ENCODE measurements around the gene FSTL3.

Gene FSTL3

GRCh38 chr19:715347-715746 lies 39.2 kb downstream of the FSTL3 start:
- CTCF ChIA-PET = no interaction called here
- no peak overlapping the region for H3K27ac ChIP-seq
- TF ChIP-seq, protein P1, sequence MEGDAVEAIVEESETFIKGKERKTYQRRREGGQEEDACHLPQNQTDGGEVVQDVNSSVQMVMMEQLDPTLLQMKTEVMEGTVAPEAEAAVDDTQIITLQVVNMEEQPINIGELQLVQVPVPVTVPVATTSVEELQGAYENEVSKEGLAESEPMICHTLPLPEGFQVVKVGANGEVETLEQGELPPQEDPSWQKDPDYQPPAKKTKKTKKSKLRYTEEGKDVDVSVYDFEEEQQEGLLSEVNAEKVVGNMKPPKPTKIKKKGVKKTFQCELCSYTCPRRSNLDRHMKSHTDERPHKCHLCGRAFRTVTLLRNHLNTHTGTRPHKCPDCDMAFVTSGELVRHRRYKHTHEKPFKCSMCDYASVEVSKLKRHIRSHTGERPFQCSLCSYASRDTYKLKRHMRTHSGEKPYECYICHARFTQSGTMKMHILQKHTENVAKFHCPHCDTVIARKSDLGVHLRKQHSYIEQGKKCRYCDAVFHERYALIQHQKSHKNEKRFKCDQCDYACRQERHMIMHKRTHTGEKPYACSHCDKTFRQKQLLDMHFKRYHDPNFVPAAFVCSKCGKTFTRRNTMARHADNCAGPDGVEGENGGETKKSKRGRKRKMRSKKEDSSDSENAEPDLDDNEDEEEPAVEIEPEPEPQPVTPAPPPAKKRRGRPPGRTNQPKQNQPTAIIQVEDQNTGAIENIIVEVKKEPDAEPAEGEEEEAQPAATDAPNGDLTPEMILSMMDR (conservative IDR thresholded peaks at IDR 0.05; ENCODE audit: low read depth) = no peak
- POLR2A ChIA-PET (ENCODE audit: low non-redundant PET) = no interaction called here
- no peak for DNase-seq (ENCODE audit: low spot score)

DNA sequence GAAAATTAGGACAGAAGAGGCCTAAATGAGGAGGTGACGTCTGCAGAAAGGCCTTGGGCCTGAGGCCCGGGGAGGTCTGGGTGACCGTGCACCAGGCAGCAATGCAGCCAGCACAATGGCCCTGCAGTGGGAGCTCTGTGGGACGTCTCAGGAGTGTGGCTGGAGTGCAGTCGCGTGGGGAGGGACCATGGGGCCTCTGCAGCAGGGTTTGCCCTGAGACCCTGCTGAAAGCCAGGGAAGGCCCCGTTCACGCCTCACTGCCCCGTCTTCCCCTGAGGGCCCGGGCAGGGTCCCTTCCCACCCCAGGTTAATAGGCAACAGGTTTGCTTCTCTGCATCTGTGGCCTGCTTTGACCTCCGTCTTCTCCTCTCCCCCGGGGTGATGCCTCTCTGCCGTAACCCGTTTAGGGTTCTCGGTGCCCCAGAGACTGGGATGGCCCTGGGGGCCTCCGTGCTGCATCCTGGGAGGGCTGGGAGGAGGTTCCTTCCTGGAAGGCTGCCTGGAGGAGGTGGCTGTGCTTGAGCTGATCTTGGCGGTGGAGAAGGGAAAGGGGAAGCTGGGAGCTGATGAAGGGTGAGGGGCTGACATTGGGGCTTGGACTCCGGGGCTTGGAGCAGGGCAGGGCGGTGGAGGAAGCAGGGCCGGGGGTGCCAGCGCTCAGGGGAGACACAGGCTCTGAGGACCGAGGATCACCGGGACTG lies 42.2 kb downstream of the FSTL3 start:
- H3K27ac ChIP-seq = no peak overlapping the region
- CTCF ChIA-PET = interaction anchor here (0.6 kb wide), 1 partner anchor 143 kb away, joined by 3 read pairs; no protein-coding TSS in a partner anchor
- no peak for DNase-seq (ENCODE audit: low spot score)
- TF ChIP-seq, protein P1 (conservative IDR thresholded peaks at IDR 0.05; ENCODE audit: low read depth) = no peak
- POLR2A ChIA-PET (ENCODE audit: low non-redundant PET) = no interaction called here

GRCh38 chr19:718991-719512 lies 42.9 kb downstream of the FSTL3 start:
- no peak overlapping the region for H3K27ac ChIP-seq
- POLR2A ChIA-PET (ENCODE audit: low non-redundant PET) = no interaction called here
- DNase-seq (ENCODE audit: low spot score) = no peak
- TF ChIP-seq, protein P1 (conservative IDR thresholded peaks at IDR 0.05; ENCODE audit: low read depth) = no peak
- CTCF ChIA-PET = no interaction called here

DNA sequence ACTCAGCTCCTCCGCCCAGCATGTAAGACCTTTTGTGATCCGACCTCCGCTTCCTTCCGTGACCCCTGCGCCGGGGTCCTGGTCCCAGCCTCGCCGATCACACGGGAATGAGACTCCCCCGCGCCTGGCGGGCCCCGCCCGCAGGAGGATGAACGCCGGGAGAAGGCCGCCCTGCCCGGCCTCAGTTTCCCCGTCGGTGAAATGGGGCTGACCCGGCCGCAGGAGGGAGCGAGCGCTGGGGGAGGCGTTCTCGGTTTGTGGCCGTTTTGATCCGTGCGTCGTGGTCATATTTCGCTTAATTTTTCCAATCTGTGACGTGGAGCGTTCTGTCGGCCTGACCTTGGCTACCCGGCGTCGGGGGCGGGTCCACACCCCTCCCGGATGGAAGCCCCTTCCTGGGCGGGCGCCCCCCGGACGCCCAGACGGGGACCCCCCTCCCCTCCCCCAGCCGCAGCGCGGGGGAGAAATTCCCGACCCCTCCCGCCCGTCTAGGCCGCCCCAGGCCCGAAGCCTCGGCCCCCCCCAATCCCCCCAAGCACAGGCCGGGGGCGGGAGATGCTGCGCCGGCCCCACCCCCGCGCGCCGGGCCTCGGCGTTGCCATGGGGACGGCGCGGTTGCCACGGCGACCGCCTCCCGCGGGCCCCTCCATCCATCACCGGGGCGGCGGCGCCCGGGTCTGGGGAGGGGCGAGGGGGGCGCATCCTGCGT lies 43.6 kb downstream of the FSTL3 start:
- no peak for DNase-seq (ENCODE audit: low spot score)
- CTCF ChIA-PET = no interaction called here
- no peak overlapping the region for H3K27ac ChIP-seq
- TF ChIP-seq, protein P1 (conservative IDR thresholded peaks at IDR 0.05; ENCODE audit: low read depth) = no peak
- POLR2A ChIA-PET (ENCODE audit: low non-redundant PET) = no interaction called here

- POLR2A ChIA-PET (ENCODE audit: low non-redundant PET) = no interaction called here
- DNase-seq (ENCODE audit: low spot score) = no peak
- H3K27ac ChIP-seq = no peak overlapping the region
- TF ChIP-seq, protein P1 (conservative IDR thresholded peaks at IDR 0.05; ENCODE audit: low read depth) = no peak
- CTCF ChIA-PET = no interaction called here
Measured at GRCh38 chr19:720345-721160, 44.4 kb downstream of the FSTL3 start.

GRCh38 chr19:722553-723101 lies 46.4 kb downstream of the FSTL3 start:
- POLR2A ChIA-PET (ENCODE audit: low non-redundant PET) = no interaction called here
- CTCF ChIA-PET = no interaction called here
- no peak for DNase-seq (ENCODE audit: low spot score)
- no peak overlapping the region for H3K27ac ChIP-seq
- TF ChIP-seq, protein P1 (conservative IDR thresholded peaks at IDR 0.05; ENCODE audit: low read depth) = no peak
